GM19328 (cell line): ENCODE data around the gene BET1L.
"Not testable (repeated sequence)": the region's sequence is repeated elsewhere in the genome, so short reads cannot be mapped to it uniquely, and the experiment has no call there.

Experiments
- ATAC-seq: cut with Tn5 transposase; IDR thresholded peaks from one replicate; pipeline ENCODE4 v1.9.1; 2021; ENCODE audit warnings: mild to moderate bottlenecking, moderate library complexity; ENCODE audit not compliant: unreplicated experiment

Gene BET1L

DNA sequence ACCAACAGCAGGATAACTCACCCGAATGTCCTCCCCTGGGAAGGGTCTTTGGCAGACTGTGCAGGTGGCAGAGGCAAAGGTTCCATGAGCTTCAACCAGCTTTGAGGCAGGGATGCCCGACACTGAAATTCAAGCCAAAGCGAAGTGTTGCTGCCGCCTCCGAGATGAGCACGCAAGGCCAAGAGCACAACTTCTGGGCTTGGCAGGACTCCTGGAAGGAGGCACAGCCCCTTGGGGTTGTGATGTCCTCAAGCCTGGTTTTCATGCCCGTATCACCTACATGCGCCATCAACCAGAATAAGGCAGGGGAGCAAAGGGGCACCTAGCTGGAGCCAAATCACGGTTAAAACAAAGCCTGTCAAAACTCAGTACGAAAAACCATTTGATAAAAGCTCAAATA is 23.2 kb upstream of the BET1L start:
- no peak for ATAC-seq

DNA sequence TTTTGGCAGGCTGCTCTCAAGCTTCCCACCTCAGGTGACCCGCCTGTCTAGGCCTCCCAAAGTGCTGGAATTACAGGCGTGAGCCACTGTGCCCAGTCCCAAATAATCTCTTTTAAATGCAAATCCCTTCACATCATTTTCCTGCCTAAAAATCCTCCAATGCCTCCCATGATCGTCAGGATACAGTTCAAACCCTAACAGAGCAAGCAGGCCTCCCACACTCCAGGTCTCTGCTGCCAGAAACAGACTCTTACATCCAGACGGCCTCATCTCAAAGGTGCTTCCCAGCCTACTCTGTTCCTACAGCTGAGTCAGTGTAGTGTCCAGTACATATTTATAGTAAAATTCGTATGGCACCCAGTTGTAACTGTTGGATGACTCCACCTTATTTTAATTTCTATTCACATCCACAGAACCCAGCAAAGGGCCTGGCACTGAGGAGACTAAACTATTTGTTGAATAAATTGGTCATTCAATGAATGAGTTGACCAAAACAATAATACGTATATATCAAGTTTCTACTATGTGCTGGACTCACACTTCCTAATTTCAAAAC is 20.7 kb upstream of the BET1L start:
- no peak for ATAC-seq

DNA sequence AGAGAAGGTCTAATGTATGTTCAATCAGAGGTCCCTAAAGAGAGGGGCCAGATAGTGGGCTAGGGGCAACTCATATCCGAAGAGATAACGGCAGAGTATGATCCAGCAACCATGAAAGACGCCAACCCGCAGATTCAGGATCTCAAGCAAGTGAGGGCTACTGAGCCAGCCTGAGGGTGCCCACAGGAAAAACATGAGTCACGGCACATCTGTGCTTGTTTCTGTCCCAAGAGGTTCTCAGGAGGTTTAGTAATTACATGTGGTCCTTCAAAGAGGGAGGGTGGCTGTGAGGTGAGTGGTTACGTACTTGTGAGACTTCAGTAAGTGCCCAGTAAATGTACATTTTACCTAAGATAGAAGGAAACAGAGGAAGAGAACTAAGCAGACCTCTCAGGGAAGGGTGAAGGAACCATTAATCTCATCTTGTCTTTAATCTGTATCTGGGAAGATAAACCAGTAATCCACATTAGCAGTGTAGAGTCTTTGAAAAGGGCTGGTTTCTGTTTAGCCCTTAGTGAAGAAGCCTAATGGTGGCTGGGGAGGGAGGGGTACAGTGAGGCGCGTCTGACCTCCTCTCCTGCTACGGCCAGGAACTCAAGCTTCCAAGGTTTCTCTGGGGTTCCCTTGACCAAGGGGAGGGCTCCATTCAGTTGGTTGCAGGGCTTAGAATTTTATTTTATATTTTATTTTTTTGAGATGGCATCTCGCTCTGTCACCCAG is 18.7 kb upstream of the BET1L start:
- no peak for ATAC-seq

DNA sequence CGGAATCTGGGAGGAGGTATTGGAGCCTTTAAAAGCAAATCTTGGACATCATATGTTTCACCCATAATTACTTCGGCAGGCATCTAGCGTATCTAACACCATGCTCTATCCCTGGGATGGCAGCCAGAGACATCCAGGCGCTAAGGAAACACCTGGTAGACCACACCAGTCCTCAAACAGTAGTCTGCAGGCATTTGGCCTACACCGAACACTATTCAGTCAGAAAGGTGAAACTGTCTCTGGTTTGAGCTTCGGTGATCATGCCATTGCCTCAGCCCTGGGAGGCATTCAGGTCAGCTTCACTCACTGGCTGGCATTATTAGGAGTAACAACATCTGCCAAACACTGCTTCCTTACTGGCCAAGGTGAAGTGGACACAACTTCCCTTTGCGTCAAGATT is 17.2 kb upstream of the BET1L start:
- no peak for ATAC-seq

DNA sequence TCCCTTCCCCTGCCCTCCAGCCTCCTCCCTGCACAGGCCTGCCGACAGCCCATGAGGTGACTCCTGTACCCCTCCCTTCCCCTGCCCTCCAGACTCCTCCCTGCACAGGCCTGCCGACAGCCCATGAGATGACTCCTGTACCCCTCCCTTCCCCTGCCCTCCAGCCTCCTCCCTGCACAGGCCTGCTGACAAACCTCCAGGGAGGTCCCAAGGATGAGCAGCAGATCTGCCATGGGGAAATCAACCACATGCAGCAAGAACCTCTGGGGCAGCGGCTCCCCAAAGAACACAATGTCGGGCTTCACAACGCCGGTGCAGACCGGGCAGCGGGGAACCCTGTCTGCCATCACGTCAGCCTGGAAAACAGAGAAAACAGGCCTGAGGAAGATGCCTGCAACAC is 16.7 kb upstream of the BET1L start:
- no peak for ATAC-seq

DNA sequence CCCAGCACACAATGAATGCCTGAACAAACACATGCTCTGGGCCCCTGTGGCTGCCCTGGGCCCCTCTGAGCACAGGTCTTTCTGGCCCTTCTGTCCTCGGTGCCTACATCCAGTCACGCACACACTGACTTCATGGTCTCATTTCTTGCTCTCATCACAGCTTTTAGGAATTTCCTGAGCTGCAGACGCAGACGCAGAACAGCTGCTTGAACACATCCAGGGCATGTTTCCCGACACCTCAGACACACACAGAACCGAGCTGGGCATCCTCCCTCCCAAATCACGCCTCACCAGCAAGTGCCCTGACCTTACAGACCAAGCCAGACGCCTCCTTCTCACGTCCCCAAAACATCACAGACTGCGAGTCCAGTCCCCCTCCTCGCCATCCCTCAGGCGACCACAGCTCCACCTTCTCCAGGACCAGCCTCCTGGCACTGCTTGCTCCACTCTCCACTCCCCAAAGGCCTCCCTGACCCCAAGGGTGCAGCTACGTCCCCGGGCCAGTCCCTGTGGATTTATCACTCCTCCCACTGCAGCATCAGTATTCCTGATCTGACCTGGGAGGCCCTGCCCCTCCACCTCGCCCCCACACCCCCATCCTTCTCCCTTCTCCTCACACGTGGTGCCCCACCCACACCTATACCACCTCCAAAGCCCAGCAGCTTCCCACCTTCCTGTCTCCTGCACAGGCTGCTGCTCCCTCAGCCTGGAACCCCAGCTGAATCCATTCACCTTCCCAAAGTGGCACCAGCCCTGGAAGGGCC is 16.0 kb upstream of the BET1L start:
- no peak for ATAC-seq

DNA sequence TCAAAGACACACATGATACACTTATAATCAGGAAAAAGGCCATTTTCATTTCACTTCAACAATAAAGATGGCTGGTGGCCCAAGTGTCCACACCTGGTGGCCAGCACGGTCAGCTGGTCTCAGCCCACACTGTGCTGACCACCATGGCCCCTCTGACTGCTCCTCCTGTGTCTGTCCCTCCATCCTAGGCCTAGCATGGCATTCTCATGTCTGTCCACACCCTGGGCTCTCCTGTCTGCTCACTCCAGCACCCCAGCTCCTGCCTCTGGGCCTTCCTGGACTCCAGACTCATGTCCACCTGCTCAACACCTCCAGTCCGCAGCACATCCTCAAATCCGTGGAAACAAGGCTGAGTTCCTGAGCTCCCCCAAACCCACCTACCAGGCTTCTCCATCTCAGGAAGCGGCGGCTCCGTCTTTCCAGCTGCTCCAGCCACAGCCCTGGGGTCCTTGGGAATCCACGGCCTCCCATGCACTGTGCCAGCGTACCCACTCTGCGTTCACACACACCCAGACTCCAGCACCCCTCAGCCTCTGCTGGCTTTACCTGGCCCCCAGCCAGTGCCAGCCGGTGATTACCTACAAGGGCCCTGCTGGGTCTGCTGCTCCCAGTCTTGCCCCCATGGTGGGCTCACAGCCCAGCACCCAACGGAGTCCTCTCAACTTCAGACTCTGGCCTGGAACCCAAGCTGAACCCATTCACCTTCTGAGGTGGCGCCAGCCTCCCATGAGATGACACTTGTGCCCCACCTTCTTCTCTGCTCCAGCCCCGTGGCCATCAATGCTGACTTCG is 15.0 kb upstream of the BET1L start:
- no peak for ATAC-seq

DNA sequence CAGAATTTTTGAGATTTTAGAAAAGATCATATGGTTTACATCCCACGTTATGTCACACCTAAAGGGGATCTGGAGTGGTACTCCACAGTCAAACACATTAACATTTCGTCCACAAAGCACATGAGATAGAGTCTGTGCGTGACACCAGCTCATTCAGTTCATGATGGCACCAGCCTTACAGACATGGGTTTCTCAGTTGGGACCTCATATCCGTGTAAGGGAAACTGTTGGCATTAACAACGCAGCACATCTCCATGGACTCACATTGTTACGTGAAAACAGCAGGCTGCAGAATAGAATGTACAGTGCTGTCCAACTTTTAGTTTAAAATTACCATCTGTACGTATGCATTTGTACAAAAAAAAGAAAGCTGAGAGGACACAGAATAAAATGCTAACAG is 14.3 kb upstream of the BET1L start:
- no peak for ATAC-seq

DNA sequence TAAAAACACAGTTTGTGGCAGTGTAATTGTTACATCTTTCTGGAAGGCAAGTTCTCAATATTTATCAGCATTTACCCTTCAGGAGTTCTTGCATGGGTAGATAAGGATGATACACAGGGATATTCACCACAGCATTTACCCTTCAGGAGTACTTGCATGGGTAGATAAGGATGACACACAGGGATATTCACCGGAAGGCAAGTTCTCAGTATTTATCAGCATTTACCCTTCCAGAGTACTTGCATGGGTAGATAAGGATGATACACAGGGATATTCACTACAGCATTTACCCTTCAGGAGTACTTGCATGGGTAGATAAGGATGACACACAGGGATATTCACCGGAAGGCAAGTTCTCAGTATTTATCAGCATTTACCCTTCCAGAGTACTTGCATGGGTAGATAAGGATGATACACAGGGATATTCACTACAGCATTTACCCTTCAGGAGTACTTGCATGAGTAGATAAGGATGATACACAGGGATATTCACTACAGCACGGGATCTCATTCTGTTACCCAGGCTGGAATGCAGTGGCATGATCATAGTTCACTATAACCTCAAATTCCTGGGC is 13.5 kb upstream of the BET1L start:
- ATAC-seq: not testable (repeated sequence)

DNA sequence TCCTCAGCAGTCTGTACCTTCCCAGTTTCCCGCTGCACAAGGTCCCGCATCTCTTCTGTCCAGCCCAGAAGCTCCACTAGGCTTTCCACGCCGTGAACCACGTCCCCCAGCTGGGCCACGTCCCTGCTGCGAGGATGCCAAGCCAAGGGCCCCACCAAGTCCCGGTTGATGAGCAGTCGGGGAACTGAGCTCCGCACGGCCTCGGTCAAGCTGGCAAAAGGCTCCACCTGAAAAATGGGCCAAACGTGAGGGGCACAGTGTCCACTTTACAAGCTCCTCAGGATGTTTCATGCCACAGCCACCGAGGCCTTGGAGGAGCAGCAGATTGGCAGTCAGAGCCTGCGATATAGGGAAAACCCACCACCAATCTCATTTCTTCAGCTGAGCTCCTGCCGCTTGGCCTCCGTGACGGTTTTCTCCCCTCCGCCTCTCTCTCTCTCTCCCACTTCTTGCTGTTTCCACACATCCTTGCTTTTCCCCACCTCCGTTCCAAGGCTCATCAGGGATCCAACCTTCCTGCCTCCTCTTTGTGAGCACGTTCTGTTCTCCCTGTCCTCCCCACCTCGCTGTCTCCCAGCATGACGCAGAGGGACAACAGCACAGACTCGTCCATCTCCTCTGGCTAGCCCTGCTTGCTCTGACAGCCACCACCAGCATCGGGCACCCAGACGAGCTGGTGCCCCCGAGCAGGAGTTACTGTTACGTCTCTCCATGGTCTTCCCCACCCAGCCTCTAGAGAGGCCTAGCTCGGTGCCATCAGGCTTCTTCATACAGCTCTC is 11.8 kb upstream of the BET1L start:
- ATAC-seq: no peak

DNA sequence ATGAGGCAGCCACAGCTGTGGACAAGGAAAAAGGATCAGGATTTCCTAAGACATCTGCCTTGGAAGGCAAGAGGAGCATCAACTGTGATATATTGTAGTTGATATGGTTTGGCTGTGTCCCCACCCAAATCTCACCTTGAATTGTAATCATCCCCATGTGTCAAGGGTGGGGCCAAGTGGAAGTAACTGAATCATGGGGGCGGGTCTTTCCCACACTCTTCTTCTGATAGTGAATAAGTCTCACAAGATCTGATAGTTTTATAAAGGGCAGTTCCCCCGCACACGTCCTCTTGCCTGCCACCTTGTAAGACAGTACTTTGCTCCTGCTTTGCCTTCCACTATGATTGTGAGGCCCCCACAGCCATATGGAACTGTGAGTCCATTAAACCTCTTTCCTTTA is 10.5 kb upstream of the BET1L start:
- ATAC-seq: no peak

DNA sequence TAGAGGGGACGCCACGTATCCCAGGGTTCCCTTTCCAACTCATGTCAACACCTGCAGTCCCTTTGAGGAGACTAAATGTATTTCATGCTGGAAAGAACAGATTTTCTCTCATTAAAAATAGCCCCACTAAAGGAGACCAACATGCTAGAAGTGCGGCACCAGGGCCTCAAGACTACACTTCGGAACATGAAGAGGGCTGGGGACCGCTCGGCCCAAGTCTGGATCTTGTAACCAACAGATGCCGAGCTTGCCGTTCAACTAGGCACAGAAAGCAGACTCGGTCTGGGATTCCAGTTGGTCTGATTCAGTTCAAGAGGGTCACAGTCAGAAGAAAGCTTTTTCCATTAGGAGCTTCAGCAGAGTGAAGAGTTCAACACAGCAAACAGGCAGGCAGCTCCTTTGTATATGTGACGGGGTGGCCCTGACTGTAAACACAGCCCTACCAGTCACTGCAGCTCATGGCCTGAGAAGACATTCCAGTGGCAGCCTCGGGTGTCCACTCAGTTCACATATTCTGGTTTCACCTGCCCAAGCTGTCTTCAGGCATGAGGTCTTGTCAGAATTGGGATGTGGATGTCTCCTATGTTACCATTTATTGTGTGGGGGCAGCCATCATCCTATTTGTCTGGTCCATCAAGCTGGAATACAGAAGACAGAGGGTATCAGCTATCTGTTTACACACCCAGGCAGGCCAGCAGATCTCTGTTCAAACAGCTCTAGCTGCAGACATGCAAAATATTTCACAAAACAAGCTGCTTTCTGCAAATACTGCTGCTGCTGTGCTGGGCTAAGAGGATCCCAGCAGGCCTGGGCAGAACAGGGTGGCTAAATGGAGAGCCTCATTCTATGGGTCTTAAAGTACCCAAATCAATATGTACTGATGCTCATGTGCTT is 9.1 kb upstream of the BET1L start:
- ATAC-seq: no peak

DNA sequence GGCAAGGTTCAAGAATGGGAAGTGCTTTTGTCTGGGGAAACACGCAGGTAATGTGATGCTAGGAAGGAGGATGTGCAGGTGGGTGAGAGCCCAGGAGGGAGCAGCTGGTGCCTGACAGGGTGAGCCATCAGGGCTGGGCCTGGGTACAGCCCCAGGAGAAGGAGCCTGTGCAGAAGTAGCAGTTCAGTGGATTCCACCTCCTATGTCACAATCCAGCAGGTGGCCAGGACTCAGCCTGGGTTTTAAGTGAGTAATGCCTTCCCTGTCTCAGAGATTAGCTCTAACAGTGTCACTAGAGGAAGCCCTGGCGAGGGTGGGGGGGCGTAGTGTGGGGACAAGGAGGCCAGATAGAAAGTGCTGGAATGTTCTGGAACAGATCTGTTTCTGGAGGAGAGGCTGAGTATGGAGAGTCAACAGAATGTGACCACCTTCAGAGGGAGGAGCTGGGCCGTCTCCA is 8.4 kb upstream of the BET1L start:
- ATAC-seq: no peak

DNA sequence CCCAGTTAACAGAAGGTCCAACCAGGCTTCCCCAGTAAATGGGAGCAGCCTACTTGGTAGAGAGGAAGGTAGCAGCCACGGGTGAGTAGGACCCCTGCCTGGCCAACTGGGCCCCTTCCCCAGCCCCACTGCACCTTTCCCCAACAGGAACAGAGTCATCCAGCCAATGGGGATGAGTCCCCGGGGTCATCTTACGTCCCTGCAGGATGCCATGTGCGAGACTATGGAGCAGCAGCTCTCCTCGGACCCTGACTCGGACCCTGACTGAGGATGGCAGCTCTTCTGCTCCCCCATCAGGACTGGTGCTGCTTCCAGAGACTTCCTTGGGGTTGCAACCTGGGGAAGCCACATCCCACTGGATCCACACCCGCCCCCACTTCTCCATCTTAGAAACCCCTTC is 6.9 kb upstream of the BET1L start:
- ATAC-seq: no peak

DNA sequence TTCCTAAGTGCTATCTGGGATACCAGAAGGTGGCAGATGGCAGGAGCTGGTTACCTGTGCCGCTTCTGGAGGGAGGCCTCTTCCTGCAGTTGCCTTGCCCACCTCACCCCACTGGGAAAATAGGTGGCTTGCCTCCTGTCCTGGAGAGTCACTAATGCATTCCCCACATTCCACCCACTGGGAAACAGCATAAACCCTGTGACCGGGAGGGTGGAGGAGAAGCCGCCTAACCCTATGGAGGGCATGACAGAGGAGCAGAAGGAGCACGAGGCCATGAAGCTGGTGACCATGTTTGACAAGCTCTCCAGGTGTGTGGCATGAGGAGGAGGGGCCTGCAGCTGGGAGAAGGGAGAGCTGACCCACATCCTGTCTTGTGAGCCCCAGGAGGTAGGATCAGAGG is 5.9 kb upstream of the BET1L start:
- no peak for ATAC-seq

DNA sequence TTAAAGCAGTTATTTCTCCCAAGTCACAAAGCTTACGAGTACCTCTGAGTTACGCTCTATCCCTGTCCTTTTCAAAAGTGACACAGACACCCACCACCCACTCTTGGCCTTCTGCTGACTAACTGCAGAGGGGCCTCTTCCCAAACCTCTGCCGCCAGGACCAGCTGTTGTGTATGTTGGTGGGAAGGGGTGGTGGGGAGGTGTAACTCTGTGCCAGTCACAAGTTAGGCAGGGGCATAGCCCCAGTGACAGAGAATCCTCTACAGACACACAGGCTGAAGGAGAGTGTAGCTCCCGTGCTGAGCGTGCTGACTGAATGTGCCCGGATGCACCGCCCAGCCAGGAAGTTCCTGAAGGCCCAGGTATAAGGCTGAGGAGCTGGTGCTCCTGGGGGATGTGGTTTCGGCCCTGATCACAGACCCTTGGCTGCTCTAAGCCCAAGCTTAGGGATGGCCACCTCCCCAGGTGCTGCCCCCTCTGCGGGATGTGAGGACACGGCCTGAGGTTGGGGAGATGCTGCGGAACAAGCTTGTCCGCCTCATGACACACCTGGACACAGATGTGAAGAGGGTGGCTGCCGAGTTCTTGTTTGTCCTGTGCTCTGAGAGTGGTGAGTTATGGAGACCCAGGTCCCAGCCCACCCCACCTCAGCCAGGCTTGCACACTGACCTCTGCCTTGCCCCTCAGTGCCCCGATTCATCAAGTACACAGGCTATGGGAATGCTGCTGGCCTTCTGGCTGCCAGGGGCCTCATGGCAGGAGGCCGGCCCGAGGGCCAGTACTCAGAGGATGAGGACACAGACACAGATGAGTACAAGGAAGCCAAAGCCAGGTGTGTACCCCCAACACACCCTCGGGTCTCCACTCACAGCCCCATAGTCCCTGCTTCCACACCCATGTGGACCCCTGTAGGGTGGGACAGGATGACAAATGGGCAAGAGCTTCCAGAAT is 5.2 kb upstream of the BET1L start:
- ATAC-seq: no peak

DNA sequence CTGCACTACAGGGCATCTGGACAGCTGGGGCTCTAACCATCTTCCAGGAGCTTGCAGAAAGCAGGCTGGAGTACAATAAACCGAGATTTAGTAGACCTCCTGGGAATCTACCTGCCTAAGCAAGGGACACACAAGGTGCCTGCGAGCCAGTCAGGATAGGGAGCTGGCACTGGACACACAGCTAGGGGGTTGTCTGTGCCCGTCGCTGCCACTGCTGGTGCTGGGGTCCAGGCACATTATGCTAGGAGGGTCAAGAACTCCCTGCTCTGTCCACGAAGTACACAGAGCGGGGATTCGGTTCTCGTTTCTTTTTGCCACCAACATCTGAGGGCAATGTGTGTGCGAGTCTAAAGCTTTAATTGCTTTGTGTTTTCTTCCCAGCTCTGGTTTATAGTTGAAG is 4.5 kb upstream of the BET1L start:
- ATAC-seq: no peak

DNA sequence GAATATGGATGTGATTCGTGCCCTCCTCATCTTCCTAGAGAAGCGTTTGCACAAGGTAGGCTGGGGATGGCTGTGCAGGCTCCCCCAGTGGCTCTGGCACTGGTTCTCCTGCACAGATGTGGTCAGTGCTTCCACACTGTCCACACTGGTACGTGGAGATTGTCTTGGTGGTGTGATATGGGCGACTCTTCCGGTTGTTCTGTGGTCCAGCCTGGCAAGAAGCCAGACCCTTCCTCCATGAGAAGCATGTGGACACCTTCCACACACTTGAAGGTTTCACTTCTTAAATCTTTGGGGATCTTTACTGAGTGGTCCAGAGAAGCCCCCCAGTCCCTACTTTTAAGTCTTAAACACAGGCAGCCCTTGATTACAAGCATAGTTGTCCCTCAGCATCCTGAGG is 4.1 kb upstream of the BET1L start:
- ATAC-seq: no peak
